Right renal cortex interstitium (tissue), 3 donors: ENCODE results near the gene FBXO46. TPM values are rescaled to one million over a fixed set of nuclear protein-coding genes. Genes with fewer than 3 reads are reported as not detected.

Experiments used
- DNase-seq, 3 donors: peaks; one replicate each; pipeline ENCODE4 v3.0.0-alpha.2; 2013; ENCODE audit warnings: low read depth in 3 of 3, low spot score in 2 of 3
- polyA plus RNA-seq, 3 donors: library from polyadenylated mRNA; unstranded; fragments of 120-200 nt; gene quantifications; one replicate each; pipeline ENCODE4 v1.2.1, GENCODE V29; 2013; ENCODE audit not compliant: insufficient read length in 3 of 3

The FBXO46 gene, protein sequence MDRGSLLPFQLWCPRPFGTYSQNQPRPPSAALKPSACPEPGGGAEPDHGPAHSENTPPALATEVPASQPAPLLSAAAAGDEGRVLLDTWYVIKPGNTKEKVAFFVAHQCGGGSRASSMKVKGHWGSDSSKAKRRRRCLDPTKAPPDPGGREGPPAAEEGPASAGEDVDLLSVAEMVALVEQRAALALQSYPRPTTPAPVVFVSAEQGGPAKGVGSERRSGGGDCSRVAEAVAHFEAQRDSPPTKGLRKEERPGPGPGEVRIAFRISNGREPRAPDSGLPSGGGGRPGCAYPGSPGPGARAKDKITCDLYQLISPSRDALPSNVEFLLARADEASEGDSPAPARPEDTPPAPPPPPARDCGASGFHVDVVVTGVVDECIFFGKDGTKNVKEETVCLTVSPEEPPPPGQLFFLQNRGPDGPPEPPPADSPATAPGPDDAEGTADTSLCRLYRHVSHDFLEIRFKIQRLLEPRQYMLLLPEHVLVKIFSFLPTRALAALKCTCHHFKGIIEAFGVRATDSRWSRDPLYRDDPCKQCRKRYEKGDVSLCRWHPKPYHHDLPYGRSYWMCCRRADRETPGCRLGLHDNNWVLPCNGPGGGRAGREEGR
- polyA plus RNA-seq, result 10 to 100 TPM in 2 of 3 donors, 1 to 10 TPM in 1; 9.6 to 11.8 (median 11.7) TPM

DNA sequence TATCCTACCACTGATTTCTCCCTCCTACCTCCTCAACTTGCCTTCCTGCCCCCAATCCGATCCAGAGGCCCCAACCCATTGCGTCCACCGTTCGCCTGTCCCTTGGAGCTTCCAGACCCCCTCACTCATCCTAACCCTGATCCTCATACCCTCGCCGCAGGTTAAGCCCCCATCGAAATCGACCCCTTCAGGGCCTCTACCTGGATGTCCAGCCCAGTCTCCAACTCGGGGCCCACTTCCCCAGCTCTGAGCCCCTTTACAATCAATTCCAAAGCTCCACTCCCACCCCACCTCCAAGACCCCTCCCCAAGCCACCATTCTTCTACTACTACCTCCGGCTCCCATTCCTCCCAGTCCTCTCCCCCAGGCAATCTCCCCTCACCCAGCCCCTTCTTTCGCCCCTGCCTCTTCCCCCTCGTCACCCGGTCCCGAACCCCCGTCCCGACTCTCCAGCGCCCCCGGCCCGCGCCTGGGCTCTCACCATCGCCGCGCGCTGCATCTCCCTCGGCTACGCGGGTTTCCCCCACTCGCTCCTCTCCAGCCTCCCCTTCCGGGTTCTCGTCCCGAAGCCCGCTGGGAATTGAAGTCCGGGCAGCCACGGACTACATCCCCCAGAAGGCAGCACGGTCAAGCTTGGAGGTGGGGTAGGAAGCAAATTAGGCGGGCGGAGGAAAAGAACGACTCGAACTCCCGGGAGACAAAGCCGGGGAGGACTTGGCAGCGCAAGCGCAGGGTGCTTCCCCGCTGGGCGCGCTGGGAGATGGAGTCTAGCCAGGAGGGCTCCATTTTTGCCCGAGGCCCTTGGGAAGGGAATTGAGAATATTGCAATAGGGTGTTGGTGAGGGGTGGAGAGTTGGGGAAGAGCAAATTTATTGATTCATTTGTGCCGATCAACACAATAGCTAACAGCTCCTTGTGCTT is at the start of gene FBXO46:
Gene FBXO46 (minus strand): TSS at position 529 of the 921 bp plus-strand sequence. CDS start 17,401 bp downstream, outside the sequence.
- peak; percentile 90 to 98 (median 93) for DNase-seq

DNA sequence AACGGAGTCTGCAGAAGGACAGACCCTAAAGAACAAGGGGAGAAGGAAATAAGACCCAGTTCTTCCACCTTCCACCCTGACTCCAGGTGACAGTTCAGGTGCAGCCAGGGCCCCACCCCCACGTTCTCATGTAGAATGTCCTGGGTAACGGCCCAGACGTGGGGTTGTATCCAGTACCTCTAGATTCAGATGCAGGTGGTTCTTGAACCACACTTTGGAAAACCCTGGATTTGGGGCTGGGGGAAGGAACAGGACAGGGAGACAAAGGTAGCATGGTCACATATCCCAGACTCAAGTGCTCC is 49.4 kb upstream of the FBXO46 start:
- DNase-seq, result no peak

DNA sequence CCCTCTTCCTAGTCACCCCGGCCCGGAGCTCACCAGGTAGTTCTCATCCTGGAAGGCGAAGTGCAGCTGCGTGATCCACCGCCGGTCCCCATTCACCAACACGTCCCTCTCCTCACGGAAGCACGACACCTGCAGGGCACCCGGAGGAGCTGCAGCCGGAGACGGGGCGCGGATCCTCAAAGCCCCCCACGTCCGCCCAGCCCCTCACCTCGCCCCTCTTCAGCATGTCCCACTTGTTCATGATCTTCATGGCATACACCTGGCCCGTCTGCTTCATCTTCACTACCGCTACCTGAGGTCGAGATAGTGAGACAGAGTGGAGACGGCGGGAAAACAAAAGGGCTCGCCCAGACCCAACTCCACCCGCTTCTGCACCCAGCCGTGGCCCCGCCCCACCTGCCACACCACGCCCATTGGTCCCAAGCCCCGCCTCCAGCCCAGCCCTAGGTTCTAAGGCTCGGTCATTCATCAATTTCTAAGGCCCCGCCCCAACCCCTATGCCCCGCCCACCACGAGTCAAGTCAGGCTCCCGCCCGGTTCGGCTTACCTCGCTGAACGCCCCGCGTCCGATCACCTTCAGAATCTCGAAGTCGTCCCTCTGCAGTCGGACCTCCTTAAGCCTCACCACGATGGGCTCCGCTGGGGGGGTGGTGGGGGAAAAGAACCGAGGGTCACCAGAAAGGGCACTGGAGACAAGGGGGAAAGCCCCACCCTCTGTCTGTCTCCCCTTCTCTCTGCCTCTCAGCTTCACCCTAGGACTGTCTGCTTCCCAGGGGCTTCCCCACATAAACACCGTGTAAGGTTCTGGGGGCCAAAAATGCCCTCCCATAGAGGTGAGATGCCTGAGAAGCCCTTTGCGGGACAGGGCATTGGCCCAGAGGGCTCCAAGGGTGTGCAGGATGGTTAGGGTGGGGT is 48.8 kb upstream of the FBXO46 start:
- DNase-seq, result peak in 2 of 3 donors; percentile 48 to 69

DNA sequence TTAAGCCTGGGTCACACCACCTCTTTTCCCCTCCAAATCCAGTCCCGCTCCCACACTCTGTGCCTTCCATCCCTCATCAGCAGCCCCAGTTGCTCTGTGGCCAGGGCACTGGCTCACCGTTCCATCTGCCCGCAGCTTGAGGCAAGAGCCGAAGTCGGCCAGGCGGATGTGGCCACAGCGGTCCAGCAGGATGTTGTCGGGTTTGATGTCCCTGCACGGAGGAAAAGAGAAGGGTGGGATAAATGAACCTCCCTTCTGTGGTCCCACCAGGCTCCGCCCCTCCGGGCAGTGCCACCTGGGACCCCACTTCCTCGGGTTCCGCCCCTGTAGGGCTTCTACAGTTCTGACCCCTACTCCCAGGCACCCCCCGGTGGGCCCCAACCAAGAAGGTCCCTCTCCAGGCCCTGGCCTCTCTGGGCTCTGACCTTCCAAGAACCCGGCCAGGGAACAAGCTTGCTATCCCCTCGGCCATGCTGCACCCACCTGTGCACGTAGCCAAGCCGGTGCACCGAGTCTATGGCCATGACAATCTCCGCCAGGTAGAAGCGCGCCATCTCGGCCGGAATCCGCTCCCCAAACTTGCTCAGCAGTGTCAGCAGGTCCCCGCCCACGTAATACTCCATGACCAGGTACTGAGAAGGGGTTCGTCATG is 47.4 kb upstream of the FBXO46 start:
- DNase-seq, result no peak

DNA sequence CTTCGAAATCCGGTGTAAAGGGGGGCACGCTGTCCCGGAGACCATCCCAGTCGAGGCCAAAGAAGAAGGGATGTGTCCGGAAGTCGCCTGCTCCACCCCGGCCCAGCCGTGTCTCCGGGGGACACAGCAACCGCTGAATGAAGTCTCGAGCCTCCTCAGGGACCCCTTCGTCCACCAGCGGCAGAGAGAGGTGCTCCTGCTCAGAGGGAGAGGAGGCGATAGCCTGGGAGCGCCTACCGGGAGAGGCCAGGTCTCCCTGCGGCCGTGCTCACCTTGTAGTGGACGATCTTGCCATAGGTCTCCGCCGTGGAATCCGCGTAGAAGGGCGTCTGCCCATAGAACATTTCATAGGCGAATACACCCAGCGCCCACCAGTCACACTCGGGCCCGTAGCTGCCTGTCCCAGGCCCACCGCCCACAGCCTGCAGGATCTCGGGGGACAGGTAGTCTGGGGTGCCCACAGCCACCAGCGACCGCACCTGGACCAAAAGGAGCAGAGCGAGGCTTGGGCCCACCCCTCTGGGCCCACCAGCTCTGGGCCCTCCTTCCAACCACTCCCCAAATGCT is 46.8 kb upstream of the FBXO46 start:
- no peak for DNase-seq

DNA sequence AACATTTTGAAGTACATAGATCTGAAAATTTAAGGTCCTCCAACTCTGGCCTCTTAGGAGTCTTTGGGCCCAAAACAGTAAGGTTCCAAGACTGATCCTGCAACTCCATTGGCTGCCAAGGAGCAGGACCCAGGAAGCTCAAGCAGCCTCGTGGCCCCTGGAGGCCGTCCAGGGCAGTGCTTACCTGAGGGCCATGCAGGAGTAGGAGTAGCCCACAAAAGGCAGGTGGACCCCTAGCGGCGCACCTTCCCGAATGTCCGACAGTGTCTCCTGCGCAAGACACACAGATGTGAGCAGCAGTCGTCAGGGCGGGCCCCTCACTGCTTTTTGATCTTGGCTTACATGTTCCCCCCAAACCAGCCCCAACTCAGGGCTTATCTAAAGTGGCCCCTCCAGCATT is 44.1 kb upstream of the FBXO46 start:
- DNase-seq, result no peak

DNA sequence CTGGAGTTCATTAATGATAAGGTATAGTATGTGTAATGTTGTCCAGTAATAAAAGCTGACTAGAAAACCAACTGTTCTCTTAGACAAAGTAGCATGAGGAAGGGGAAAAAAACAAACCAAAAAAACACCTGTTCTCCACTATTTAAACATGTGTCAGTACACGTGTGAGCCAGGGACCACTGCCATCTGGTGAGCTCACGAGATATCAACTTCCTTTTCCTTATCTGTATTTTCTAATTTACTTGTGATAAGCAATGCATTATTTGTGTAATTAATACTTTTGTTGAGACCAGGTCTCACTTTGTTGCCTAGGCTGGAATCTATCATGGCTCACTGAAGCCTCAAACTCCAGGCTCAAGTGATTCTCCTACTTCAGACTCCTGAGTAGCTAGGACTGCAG is 42.7 kb upstream of the FBXO46 start:
- DNase-seq, result no peak

DNA sequence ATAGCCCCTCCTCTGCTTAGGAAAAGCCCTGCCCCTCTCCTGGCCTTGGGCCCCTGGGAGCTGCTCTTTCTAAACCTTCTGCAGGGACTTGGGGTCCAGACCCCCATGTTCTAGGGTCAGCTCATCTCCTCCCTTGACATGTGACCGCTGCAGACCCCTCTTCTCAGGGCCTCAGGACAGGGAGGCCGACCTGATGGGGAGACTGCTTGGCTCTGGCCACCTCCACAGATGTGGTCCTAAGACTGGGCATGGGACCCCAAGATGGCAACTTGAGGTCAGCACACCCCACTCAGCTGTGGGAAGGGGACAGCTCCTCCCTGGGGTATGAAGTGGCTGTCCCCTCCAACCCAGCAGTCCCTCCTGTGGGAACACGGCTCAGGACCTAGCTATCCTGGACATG is 42.2 kb upstream of the FBXO46 start:
- DNase-seq, result no peak

DNA sequence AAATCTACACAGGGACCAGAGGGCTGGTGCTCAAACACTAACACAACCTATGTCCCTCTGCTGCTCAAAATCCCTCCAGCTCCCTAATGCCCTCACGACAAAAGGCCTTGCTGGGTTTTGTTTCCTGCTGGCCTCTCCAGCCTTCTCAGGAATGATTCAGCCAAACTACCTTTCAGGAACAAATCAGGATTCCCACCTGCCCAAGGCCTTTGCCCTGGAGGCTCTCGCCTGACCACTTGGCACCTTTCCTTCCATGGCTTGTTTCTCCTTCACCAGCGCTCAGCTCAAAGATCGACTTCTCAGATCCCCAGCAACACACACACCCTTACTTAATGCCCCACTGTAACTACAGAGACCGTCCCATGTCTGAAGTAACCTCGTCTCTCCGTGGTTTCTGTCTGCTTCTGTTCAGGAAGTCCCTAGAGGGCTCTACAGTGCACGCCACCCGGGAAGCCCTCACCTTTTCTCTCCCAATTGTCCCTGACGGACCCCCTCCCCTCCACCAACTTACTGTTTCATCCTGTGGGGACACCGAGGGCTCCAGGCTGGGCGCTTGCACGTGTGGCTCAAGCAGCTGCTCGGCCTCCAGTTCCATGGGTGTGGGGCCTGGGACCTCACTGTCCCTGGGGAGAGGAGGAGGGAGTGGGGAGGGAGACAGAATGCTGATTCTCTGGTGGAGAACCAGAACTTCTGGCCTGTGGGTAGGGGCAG is 41.6 kb upstream of the FBXO46 start:
- DNase-seq, result no peak

DNA sequence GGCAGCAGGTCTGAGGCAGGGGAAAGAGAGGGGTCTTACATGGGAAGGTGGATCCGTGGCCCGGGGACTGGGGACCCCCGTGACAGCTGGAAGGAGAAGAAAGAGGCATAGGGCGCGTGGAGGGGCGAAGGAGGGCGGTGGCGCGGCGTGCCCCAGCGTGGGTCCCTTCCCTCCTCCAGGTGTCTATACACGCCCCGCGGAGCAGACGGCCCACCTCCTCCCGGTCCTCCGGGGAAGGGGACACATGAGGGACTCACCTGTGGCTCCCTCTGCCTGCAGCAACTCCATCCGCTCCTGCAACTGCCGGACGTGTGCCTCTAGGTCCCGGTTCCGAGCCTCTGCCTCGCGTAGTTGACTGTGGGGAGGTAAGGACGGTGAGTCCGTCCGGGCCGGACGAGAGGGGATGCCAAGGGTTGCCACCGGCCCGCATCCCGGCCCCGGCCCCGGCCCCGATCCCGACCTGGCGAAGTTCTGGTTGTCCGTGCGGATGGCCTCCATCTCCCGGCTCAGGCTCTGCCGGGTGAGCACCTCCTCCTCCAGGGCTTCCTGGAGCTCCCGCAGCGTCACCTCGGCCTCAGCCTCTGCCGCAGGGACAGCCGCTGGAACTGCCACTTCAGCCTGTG is 40.7 kb upstream of the FBXO46 start:
- DNase-seq, result no peak

DNA sequence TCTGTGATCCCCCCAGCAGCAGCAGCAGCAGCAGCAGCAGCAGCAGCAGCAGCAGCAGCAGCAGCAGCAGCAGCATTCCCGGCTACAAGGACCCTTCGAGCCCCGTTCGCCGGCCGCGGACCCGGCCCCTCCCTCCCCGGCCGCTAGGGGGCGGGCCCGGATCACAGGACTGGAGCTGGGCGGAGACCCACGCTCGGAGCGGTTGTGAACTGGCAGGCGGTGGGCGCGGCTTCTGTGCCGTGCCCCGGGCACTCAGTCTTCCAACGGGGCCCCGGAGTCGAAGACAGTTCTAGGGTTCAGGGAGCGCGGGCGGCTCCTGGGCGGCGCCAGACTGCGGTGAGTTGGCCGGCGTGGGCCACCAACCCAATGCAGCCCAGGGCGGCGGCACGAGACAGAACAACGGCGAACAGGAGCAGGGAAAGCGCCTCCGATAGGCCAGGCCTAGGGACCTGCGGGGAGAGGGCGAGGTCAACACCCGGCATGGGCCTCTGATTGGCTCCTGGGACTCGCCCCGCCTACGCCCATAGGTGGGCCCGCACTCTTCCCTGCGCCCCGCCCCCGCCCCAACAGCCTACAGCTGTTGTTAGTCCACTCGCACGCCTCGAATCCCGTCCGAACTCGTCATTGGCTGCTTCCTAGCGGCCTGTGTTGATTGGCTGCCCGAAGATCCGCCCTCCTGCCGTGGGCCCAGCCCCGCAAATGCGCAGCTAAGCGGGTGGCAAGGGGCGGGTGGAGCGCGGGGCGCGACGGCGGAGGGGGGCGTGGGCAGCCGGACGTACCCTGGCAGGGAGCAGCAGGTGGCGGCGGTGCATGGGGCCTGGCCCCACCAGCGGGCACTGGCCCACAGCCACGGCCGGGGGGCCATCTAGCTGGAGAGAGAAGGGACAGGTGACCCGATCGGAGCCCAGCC is 39.8 kb upstream of the FBXO46 start:
- DNase-seq, result peak; percentile 82 to 91 (median 90)

DNA sequence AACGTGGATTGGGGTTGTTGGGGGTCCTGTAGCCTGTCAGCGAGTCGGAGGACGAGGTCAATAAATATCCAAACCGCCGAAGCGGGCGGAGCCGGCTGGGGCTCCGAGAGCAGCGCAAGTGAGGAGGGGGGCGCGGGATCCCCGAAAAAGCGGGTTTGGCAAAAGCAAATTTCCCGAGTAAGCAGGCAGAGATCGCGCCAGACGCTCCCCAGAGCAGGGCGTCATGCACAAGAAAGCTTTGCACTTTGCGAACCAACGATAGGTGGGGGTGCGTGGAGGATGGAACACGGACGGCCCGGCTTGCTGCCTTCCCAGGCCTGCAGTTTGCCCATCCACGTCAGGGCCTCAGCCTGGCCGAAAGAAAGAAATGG is 39.1 kb upstream of the FBXO46 start:
- DNase-seq, result no peak

DNA sequence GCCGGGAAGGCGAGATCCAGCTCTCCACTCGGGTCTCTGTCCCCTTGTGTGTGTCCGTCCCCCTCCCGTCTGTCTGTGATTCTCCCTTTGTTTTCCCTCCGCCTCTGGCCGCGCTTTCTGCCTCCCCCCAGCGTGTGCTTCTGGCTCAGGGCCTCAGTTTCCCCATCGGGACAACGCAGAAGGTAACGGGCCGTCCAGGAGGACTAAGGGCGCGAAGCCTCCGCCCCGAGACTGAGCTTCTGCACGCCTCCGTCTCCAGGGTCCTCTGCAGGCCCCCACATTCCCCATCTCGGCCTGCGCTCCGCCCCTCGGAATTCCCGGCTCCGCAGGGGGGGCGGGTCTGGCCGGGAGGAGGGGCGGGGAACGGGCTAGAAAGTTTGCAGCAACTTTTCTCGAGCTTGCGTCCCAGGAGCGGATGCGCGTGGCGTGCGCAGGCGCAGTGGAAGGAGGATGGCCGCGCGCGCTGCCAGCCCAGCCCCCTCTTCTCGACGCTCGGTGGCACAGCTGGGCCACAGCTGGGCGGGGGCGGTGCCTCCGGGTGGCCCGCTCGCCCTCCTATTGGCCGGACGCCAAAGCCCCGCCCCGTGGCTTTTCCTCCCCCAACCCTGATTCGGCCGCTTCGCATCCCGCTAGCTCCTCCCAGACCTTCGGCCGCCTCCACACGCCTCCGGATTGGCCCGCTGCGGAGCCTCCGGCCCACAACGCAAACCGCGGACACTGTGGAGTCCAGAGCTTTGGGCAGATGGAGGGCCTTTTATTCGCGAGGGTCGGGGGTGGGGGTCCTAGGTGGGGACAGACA is 38.5 kb upstream of the FBXO46 start, which contains the start of gene SIX5:
Gene SIX5 (minus strand): TSS at position 269 of the 799 bp plus-strand sequence. CDS start 408 bp downstream, outside the sequence.
- peak; percentile 90 to 96 (median 94) for DNase-seq

DNA sequence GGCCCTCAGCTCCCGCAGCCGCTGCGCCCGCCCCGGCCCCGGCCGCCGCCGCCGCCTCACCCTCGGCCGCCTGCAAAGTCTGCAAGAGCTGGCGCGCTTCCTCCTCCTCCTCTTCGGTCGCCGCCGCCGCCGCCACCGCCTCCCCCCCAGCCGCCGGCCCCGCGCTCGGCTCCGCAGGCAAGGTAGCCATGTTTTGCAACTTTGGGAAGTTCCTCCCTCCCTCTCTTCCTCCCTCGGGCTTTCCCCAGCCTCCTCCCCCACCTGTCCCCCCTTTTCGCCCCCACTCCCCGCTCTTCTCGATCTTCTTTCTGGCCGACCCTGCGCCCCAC is 37.9 kb upstream of the FBXO46 start:
- DNase-seq, result no peak

DNA sequence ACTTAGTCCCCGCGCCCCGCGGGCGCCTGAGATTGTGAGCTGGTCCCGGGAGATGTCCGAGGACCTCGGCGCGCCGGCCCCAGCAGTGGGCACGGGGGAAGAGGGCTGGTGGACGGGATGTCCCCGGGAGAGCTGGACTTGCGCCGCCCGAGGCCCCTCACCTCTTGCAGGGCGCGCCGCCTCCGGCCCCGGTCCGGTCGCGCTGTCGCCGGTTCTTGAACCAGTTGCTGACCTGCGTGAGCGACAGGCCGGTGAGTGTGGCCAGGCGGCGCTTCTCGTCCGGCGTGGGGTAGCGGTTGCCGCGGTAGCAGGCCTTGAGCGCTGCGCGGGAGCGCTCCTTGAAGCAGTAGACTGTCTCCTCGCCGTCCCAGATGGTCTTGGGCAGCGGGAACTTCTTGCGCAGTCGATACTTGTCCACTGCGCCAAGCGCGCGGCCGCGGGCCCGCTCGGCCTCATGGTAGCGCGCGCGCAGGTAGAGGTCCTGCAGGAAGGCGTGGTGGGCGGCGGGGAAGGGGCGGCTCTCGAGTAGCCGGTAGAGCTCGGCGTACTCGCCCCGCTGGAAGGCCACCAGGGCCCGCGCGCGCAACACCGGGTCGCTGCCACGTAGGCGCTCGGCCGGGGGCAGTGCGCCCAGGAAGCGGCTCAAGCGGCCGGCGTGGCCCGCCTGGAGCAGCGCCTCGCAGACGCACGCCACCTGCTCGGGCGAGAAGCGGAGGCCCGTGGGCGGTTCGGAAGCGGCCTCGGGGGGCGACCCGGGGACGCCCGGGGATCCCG is 37.4 kb upstream of the FBXO46 start:
- DNase-seq, result no peak

DNA sequence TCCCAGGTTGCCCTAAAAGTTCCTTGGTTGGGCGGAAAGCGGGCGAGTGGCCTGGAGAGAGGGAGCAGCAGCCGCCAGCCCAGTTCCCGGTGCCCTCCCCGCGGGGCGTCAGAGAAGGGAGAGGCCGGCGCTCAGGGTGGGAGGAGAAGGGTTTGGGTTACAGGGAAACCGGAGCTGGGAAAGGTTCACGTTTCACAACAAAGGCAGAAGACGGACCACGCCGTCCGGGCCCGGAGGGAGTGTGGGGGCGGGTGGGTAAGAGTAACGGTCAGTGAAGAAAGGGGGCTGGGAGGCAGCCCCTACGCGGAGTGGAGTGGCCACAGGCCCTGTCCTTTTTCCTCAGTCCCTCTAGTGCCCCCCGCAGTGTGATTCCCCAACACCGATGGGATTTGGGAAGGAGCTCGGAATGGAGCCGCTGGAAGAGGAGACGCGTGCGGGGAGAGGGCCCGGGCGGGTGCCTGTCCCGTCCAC is 36.7 kb upstream of the FBXO46 start:
- peak; percentile 69 to 83 (median 78) for DNase-seq
